GM21737 (cell line): ENCODE measurements around the gene SRC.

ENCODE experiments used
- ATAC-seq: cut with Tn5 transposase; IDR thresholded peaks from one replicate; pipeline ENCODE4 v1.9.1; 2021; ENCODE audit warnings: mild to moderate bottlenecking, moderate library complexity; ENCODE audit not compliant: unreplicated experiment

SRC gene

DNA sequence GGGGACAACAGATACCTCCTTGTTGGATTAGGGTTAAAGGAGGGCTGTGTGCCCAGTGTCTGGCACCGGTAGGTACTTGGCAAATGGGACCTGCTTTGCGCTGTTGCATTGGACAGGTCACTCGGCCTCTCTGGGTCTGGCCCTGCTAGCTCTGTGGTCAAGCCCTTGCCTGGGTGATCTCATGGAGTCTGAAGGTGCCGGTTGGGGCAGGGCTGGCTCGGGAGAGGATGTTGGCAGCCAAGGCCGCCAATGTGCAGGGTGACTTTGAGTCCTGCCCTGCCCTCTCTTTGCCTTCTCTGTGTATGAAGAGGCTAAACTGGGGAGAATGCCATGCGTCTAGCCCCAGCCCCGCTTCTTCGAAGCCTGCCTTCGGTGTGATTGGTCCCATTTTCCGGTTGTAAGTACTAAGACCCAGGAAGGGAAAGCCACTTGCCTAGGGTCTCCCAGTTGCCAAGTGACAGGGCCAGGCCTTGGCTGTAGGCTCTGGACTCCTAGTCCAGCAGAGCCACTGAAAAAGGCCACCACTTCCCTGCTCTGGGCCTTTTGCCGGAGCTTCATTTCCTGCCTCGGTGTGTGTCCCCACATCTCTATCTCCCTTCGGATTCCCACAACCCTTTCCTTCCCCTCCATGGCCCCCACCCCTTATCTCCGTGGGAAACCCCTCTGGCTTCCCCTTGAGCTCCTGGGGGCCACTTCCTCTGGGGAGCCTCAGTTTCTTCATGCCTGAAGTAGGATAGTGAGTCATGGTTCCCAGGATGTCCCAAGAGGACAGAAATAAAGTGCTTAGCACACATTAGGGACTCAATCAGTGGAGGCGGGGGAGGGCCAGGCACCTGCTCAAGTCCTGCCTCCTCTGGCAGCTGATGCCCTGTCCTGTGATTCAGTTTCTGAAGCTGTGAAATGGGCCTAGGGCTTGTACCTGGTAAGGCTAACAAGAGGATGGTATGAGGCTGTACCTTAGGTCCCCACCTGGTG lies 3.9 kb downstream of the SRC start:
- ATAC-seq = no peak

- no peak for ATAC-seq
These were observed 5.0 kb downstream of the SRC start for GRCh38 chr20:37350649-37351574.

- no peak for ATAC-seq
These were observed 6.0 kb downstream of the SRC start for GRCh38 chr20:37351689-37352607.

DNA sequence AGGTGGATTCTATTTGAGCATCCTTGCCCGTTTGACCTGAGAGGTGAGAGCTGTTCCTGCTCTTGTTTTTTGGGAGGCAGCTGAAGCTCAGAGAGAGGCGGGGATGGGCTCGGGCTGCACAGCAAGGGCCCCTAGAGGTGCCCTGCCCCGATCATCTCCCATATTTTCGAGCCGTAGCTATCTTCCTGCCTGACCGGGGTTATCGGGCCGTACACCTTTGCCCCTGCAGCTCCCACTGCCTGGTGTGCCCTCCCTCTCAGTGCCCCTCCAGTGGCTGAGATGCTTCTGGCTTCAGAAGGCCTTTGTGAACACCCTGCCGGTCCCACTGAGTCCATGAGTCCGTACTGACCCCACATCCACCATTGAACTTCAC lies 6.7 kb downstream of the SRC start:
- no peak for ATAC-seq

DNA sequence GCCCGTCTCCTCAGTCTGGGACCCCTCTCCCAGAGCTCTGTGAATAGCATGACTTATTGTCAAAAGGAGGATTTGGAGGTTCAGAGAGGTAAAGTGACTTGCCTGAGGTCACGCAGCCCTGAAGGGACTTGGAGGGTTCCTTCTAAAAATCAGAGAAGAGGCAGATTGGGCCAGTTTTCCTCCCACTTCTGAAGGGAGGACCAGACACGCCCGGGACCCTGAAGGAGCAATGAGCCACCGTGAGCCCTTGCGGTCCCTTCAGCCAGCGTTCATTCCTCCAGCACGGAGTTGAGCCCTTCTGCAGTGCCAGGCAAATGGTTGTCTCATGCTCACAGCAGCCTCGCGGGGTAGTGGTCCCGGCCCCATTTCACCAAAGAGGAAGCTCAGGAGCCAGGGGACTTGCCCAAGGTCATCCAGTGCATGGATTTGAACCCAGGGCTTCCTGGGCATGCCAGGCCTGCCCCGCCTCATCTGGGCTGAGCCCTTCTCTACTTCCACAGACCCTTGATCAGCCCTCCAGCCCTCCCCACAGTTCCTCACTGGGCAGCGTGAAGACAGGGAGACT lies 7.4 kb downstream of the SRC start:
- no peak for ATAC-seq

- ATAC-seq = no peak
These were observed 8.6 kb downstream of the SRC start for GRCh38 chr20:37354210-37355195.

GRCh38 chr20:37355252-37356180 lies 9.6 kb downstream of the SRC start:
- no peak for ATAC-seq

DNA sequence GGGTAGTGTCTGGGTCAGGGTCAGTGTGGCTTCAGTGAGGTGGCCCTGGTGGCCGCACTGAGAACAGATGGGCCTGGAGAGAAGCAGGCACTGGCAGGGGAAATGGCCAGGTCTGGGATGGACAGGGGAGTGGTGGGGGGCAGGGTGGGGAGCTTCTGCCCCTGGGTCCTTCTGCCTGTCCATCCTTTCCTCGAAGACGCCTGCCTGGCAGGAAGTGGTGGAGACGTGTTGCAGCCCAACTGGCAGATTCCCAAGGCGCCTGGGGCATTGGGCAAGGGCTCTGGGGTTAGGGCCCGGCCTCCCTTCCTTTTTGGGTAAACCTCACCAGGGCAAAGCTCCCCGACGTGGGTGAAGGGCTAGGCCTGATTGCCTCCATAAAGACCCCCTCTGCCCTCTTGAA lies 10.4 kb downstream of the SRC start:
- ATAC-seq = no peak

DNA sequence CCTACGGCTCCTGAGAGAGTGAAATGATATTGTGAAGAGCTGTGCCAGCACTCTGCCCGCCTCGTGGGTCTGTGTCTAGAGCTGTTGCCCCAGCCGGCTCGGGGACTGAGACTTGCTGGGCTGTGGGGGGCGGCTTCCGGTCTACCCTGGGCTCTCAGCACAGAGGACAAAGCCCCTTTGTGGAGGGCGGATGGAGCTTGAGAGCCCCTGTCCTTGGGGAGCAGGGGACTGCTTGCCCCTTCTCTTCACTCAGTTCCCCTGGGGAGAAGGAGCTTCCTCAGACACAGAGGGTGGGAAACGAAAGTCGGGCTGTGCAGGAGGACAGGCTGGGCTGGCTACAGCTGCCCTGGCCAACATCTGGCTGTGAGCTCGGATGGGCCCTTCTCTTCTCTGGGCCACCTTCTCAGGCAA lies 11.0 kb downstream of the SRC start:
- no peak for ATAC-seq

GRCh38 chr20:37357481-37358365 lies 11.8 kb downstream of the SRC start:
- ATAC-seq = no peak

- ATAC-seq = no peak
These were observed 12.6 kb downstream of the SRC start for GRCh38 chr20:37358366-37359150.

DNA sequence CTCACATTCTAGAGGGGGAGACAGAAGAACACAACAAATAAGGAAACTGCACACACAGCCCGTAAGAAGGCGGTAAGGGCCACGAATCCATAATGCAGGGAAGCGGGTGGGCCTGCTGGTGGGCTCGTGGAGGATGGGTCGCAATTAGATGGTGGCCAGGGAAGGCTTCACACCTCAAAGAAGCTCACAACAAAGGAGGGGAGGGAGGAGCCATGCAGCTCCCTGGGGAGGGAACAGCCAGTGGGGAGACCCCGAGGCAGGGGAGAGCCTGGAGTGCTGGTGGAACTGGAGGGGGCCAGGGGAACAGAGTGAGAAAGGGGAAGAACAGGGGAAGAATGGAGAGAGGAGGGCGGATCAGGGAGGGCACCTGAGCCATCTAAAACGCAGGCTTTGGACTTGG lies 13.4 kb downstream of the SRC start:
- ATAC-seq = no peak

GRCh38 chr20:37359836-37360235 lies 13.9 kb downstream of the SRC start:
- no peak for ATAC-seq

DNA sequence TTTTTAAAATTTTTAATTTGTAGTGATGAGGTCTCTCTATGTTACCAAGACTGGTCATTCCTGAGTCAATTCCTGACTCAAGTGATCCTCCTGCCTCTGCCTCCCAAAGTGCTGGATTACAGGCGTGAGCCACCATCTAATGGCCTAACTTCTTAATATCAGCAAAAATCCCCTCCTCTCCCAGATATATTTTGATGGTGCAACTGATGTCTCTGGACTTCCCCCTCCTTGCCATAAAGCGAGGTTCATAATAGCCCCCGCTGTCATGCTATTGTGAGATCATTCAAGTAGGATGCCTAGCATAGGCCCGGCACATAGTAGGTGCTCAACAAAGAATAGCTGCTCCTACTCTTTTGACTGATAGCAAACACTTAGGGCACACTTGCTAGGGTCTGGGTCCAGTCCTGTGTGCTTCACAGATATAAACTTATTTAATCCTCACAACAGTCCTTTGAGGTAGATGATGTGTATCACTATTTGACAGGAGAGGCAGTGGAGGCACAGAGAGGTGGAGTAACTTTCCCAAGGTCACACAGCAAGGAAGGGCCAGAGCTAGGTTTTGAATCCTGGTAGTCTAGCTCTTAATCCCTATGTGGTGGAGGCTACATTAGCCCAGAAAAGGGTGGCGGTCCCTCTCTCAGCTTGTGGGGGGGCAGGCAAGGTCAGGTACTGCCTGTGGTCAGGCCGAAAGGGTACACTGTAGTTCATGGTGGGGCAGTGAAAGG lies 14.6 kb downstream of the SRC start:
- no peak for ATAC-seq

GRCh38 chr20:37361336-37361735 lies 15.4 kb downstream of the SRC start:
- no peak for ATAC-seq
